ENCODE data around the gene MRPL44. TPM values are rescaled to one million over a fixed set of nuclear protein-coding genes. Genes with fewer than 3 reads are reported as not detected.

The MRPL44 gene
- total RNA-seq, 3 donors from 2014 or later = 23.8 to 31.9 (median 27.6) TPM

DNA sequence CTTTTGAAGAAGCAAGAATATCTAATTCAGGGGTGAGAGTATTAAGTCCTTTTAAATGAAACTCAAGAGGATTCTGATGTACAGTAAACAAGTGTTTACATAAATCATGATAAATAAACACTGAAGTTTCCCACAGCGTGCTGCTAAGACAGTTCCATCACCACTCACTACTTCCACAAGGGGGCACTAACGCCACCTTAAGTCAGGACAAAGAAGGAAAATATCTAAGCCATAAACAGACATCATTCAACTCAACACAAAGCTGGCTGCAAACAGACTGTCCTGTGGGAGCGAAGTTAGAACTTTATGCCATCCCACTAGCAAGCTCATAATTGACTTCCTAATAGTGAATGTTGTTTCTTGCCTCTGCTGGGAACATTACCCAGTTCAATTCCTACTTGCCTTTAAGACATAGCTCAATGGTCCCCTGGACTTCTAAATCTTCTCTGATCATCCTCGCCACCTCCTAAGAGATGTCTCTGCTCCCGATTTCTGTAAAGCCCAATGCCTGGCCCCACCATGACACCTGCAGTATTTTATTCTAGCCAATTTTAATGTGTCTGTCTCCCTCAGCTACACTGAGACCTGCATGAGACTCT is 36.5 kb downstream of the MRPL44 start:
- Histone ChIP-seq H3K4me1 (ENCODE audit: low read depth) (no peaks in the 10 kb centered on the region), H3K4me3 (no peak overlapping the region), H3K9me3 (no peaks in the 10 kb centered on the region), H3K36me3 (ENCODE audit: low read depth) (no peaks in the 10 kb centered on the region)
- TF ChIP-seq, protein P1, sequence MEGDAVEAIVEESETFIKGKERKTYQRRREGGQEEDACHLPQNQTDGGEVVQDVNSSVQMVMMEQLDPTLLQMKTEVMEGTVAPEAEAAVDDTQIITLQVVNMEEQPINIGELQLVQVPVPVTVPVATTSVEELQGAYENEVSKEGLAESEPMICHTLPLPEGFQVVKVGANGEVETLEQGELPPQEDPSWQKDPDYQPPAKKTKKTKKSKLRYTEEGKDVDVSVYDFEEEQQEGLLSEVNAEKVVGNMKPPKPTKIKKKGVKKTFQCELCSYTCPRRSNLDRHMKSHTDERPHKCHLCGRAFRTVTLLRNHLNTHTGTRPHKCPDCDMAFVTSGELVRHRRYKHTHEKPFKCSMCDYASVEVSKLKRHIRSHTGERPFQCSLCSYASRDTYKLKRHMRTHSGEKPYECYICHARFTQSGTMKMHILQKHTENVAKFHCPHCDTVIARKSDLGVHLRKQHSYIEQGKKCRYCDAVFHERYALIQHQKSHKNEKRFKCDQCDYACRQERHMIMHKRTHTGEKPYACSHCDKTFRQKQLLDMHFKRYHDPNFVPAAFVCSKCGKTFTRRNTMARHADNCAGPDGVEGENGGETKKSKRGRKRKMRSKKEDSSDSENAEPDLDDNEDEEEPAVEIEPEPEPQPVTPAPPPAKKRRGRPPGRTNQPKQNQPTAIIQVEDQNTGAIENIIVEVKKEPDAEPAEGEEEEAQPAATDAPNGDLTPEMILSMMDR (IDR thresholded peaks at IDR 0.05) = peak; percentile 60
- DNase-seq (peak in 1 of 3 donors; percentile 93), ATAC-seq (peak; percentile 85)
- intact Hi-C loops (cut with DNase I, micrococcal nuclease) = loop anchor here (5.0 to 10.0 kb wide), 2 partner anchors 289 to 291 kb away; no protein-coding TSS in a partner anchor

DNA sequence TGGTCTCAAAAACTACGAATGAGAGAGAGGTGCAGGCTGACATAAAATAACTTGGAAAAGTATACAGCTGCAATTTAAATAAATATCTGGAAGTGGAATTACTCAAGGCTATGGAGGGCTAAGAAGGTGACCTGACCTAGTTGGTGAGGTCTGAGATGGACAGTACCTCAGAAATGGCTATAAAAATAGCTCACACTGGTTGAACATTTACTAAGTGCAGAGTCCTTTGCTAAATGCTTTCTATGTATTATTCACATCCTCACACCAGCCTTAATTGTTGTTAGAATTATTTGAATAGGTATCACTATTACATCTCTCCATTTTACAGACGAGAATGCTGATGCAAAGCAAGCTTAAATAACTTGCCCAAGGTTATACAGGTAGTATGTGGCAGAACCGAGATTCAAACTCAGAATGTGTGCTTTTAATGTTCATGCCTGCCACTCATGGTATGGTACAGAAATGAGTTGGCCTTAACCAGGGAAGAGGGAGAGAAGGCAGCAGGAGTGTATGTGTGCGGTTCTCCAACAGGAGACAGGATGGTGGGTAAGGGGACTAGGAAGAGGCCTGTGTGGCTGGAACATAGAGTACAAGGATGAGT is 37.4 kb downstream of the MRPL44 start:
- no peak overlapping the region for H3K4me3 ChIP-seq
- ATAC-seq (peak; percentile 40), DNase-seq (no peak)
- TF ChIP-seq, protein P1 (IDR thresholded peaks at IDR 0.05) = no peak
- no peaks in the 10 kb centered on the region for H3K9me3 ChIP-seq
- H3K36me3 ChIP-seq (ENCODE audit: low read depth) = no peaks in the 10 kb centered on the region
- intact Hi-C loops (cut with DNase I, micrococcal nuclease) = loop anchor here (5.0 to 10.0 kb wide), 2 partner anchors 288 to 290 kb away; no protein-coding TSS in a partner anchor
- no peaks in the 10 kb centered on the region for H3K4me1 ChIP-seq (ENCODE audit: low read depth)

DNA sequence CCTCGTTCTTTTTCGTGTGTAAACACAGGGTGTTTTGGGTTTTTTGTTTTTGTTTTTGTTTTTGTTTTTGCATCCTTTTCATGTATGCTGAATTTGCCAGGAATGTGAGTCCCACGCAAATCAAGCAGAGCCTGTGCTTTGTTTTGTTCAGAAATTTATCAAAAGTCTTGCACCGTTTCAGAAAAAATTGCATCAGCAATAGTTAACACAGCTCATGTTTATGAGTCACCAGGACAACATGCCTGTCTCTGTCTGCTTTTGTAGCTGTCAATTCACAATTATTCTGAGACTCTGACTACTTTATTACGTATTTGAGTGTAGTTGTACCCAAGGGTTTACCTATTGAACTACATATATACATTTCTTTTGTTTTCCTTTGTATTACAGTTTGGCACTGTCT is 38.3 kb downstream of the MRPL44 start:
- ATAC-seq (no peak), DNase-seq (no peak)
- intact Hi-C loops (cut with DNase I, micrococcal nuclease) = loop anchor here in 1 of 2 donors (10.0 kb wide), 1 partner anchor 289 kb away; no protein-coding TSS in a partner anchor
- Histone ChIP-seq H3K9me3 (no peaks in the 10 kb centered on the region), H3K4me1 (ENCODE audit: low read depth) (no peaks in the 10 kb centered on the region), H3K4me3 (no peak overlapping the region), H3K36me3 (ENCODE audit: low read depth) (no peaks in the 10 kb centered on the region)
- TF ChIP-seq, protein P1 (IDR thresholded peaks at IDR 0.05) = no peak

DNA sequence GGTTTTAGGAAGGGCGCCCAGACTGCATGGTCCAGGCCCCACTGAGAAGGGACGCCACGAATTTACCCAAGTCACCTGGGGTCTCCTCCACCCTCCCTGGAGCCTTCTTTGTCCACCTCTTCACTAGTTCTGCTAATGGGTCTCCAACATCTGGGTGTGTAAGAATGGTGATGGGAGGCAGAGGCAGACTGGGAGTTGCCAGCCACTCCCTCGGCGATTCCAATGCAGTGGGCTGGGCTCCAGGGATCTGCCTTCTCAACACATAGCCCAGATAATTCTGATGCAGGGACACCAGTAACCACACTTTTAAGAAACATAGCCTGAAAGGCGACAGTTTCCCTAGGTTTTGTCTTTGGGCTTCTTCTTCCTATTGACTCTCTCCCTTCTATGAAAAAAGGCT is 39.1 kb downstream of the MRPL44 start:
- no peaks in the 10 kb centered on the region for H3K36me3 ChIP-seq (ENCODE audit: low read depth)
- intact Hi-C loops (cut with DNase I, micrococcal nuclease) = loop anchor here in 1 of 2 donors (10.0 kb wide), 1 partner anchor 288 kb away; no protein-coding TSS in a partner anchor
- no peak overlapping the region for H3K4me3 ChIP-seq
- no peaks in the 10 kb centered on the region for H3K4me1 ChIP-seq (ENCODE audit: low read depth)
- no peaks in the 10 kb centered on the region for H3K9me3 ChIP-seq
- no peak for ATAC-seq
- no peak for DNase-seq
- TF ChIP-seq, protein P1 (IDR thresholded peaks at IDR 0.05) = no peak

DNA sequence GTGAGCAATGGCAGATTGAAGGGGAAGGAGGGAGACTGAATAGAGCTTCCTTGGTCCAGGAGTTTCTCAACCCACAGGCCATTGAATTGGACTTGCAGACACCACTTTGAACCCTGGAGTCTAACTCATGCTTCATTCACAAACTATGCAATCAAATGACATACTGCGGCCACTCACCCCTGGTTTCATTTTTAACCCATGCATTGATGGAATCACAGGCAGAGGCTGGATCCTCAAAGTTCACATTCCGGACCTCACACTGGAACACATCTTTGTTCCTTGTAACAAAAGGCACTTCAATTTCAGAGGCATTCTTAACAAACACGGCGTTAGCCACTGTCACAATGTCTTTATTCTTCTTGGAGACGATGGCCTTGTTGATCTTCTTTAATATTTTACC is 40.7 kb downstream of the MRPL44 start:
- TF ChIP-seq, protein P1 (IDR thresholded peaks at IDR 0.05) = no peak
- no peaks in the 10 kb centered on the region for H3K4me1 ChIP-seq (ENCODE audit: low read depth)
- intact Hi-C loops (cut with DNase I, micrococcal nuclease) = loop anchor here in 1 of 2 donors (10.0 kb wide), 1 partner anchor 287 kb away; no protein-coding TSS in a partner anchor
- H3K9me3 ChIP-seq = no peaks in the 10 kb centered on the region
- H3K36me3 ChIP-seq (ENCODE audit: low read depth) = no peaks in the 10 kb centered on the region
- no peak overlapping the region for H3K4me3 ChIP-seq
- DNase-seq = no peak
- ATAC-seq = no peak
